D341Med (cell line): ENCODE data around the gene CCRL2.
"Not testable (repeated sequence)": the region's sequence is repeated elsewhere in the genome, so short reads cannot be mapped to it uniquely, and the experiment has no call there.

Source experiments
- DNase-seq: peaks from one replicate; pipeline ENCODE4 v3.0.0; 2012; ENCODE audit warnings: low spot score

Gene CCRL2

GRCh38 chr3:46380471-46381221 is 26.4 kb upstream of the CCRL2 start:
- DNase-seq = no peak

- DNase-seq = no peak
Observed at GRCh38 chr3:46381625-46382024, 25.4 kb upstream of the CCRL2 start.

GRCh38 chr3:46383211-46383950 is 23.7 kb upstream of the CCRL2 start:
- no peak for DNase-seq

- no peak for DNase-seq
Observed at GRCh38 chr3:46383951-46384330, 23.1 kb upstream of the CCRL2 start.

- DNase-seq = no peak
Observed at GRCh38 chr3:46386205-46386604, 20.9 kb upstream of the CCRL2 start.

GRCh38 chr3:46388847-46389246 is 18.2 kb upstream of the CCRL2 start:
- not testable (repeated sequence) for DNase-seq

GRCh38 chr3:46389306-46389705 is 17.8 kb upstream of the CCRL2 start:
- no peak for DNase-seq

- DNase-seq = not testable (repeated sequence)
Observed at GRCh38 chr3:46391526-46391925, 15.5 kb upstream of the CCRL2 start.

GRCh38 chr3:46393011-46393410 is 14.0 kb upstream of the CCRL2 start:
- DNase-seq = no peak

GRCh38 chr3:46393554-46394434 is 13.3 kb upstream of the CCRL2 start:
- no peak for DNase-seq

- DNase-seq = no peak
Observed at GRCh38 chr3:46395210-46395661, 11.8 kb upstream of the CCRL2 start.

GRCh38 chr3:46395766-46396530 is 11.1 kb upstream of the CCRL2 start:
- no peak for DNase-seq

GRCh38 chr3:46397111-46397510 is 9.9 kb upstream of the CCRL2 start:
- DNase-seq = no peak

- no peak for DNase-seq
Observed at GRCh38 chr3:46398186-46398955, 8.7 kb upstream of the CCRL2 start.

GRCh38 chr3:46399098-46399497 is 8.0 kb upstream of the CCRL2 start:
- DNase-seq = no peak

- DNase-seq = no peak
Observed at GRCh38 chr3:46399557-46399956, 7.5 kb upstream of the CCRL2 start.

- DNase-seq = no peak
Observed at GRCh38 chr3:46400000-46400734, 6.9 kb upstream of the CCRL2 start.

GRCh38 chr3:46400846-46401245 is 6.2 kb upstream of the CCRL2 start:
- no peak for DNase-seq

- DNase-seq = no peak
Observed at GRCh38 chr3:46401579-46401978, 5.5 kb upstream of the CCRL2 start.

GRCh38 chr3:46402902-46403301 is 4.2 kb upstream of the CCRL2 start:
- DNase-seq = not testable (repeated sequence)
